Measurements from ENCODE around the gene VPS18.

The VPS18 gene

GRCh38 chr15:40915679-40916078, 21.4 kb downstream of the VPS18 start:
- TF ChIP-seq CTCF (IDR thresholded peaks at IDR 0.05) = no peak
- no peak for DNase-seq (ENCODE audit: low spot score)
- H3K27ac ChIP-seq = no peak overlapping the region
- H3K4me3 ChIP-seq = no peak overlapping the region

GRCh38 chr15:40917585-40917984, 23.3 kb downstream of the VPS18 start:
- DNase-seq (ENCODE audit: low spot score) = no peak
- no peak for TF ChIP-seq CTCF (IDR thresholded peaks at IDR 0.05)
- no peak overlapping the region for H3K27ac ChIP-seq
- no peak overlapping the region for H3K4me3 ChIP-seq

- no peak for DNase-seq (ENCODE audit: low spot score)
- Histone ChIP-seq H3K4me3 (no peak overlapping the region), H3K27ac (peak overlapping the region in 1 of 2 donors; percentile 27)
- TF ChIP-seq CTCF (IDR thresholded peaks at IDR 0.05) = no peak
Observed at GRCh38 chr15:40918146-40918798, 24.0 kb downstream of the VPS18 start.

GRCh38 chr15:40918799-40919392, 24.6 kb downstream of the VPS18 start:
- Histone ChIP-seq H3K27ac (peak overlapping the region in 1 of 2 donors; percentile 27), H3K4me3 (no peak overlapping the region)
- no peak for TF ChIP-seq CTCF (IDR thresholded peaks at IDR 0.05)
- DNase-seq (ENCODE audit: low spot score) = no peak

- no peak for DNase-seq (ENCODE audit: low spot score)
- Histone ChIP-seq H3K4me3 (no peak overlapping the region), H3K27ac (no peak overlapping the region)
- no peak for TF ChIP-seq CTCF (IDR thresholded peaks at IDR 0.05)
Observed at GRCh38 chr15:40921949-40922607, 27.8 kb downstream of the VPS18 start.

- Histone ChIP-seq H3K4me3 (no peak overlapping the region), H3K27ac (no peak overlapping the region)
- TF ChIP-seq CTCF (IDR thresholded peaks at IDR 0.05) = no peak
- DNase-seq (ENCODE audit: low spot score) = no peak
Observed at GRCh38 chr15:40922608-40923005, 28.4 kb downstream of the VPS18 start.

GRCh38 chr15:40923551-40923950, 29.3 kb downstream of the VPS18 start:
- TF ChIP-seq CTCF (IDR thresholded peaks at IDR 0.05) = no peak
- H3K4me3 ChIP-seq = no peak overlapping the region
- H3K27ac ChIP-seq = no peak overlapping the region
- DNase-seq (ENCODE audit: low spot score) = no peak
